GM18909 (cell line): ENCODE measurements around the gene FCHO2.

Source experiments
- ATAC-seq: cut with Tn5 transposase; IDR thresholded peaks from one replicate; pipeline ENCODE4 v1.9.1; 2021; ENCODE audit warnings: mild to moderate bottlenecking; ENCODE audit not compliant: unreplicated experiment, poor library complexity

The FCHO2 gene

GRCh38 chr5:73103870-73104299 lies 148.0 kb downstream of the FCHO2 start:
- no peak for ATAC-seq

- ATAC-seq, result no peak
These were observed 148.5 kb downstream of the FCHO2 start for GRCh38 chr5:73104326-73104725.

GRCh38 chr5:73106335-73106734 lies 150.5 kb downstream of the FCHO2 start:
- ATAC-seq, result no peak

GRCh38 chr5:73110190-73110589 lies 154.3 kb downstream of the FCHO2 start:
- ATAC-seq, result no peak

GRCh38 chr5:73111536-73111935 lies 155.7 kb downstream of the FCHO2 start:
- no peak for ATAC-seq

- ATAC-seq, result no peak
These were observed 156.5 kb downstream of the FCHO2 start for GRCh38 chr5:73112359-73112758.

- ATAC-seq, result no peak
These were observed 158.3 kb downstream of the FCHO2 start for GRCh38 chr5:73114044-73114688.

GRCh38 chr5:73115399-73116051 lies 159.7 kb downstream of the FCHO2 start:
- ATAC-seq, result no peak

GRCh38 chr5:73116506-73116905 lies 160.7 kb downstream of the FCHO2 start:
- no peak for ATAC-seq

GRCh38 chr5:73117088-73117740 lies 161.4 kb downstream of the FCHO2 start:
- ATAC-seq, result no peak

- no peak for ATAC-seq
These were observed 162.6 kb downstream of the FCHO2 start for GRCh38 chr5:73118391-73118973.

- no peak for ATAC-seq
These were observed 163.8 kb downstream of the FCHO2 start for GRCh38 chr5:73119451-73120157.

GRCh38 chr5:73120222-73121118 lies 164.6 kb downstream of the FCHO2 start, which contains the start of gene TMEM171:
TMEM171 (plus strand) TSS chr5:73120575; CDS start chr5:73123374, 2,799 bp downstream.
- ATAC-seq, result no peak

- no peak for ATAC-seq
These were observed 165.2 kb downstream of the FCHO2 start for GRCh38 chr5:73121119-73121463.

GRCh38 chr5:73122875-73123810 lies 167.3 kb downstream of the FCHO2 start:
- no peak for ATAC-seq

- no peak for ATAC-seq
These were observed 169.4 kb downstream of the FCHO2 start for GRCh38 chr5:73125289-73125688.

- ATAC-seq, result no peak
These were observed 170.5 kb downstream of the FCHO2 start for GRCh38 chr5:73126381-73126780.

GRCh38 chr5:73126957-73127356 lies 171.1 kb downstream of the FCHO2 start:
- ATAC-seq, result no peak

GRCh38 chr5:73129143-73129542 lies 173.3 kb downstream of the FCHO2 start:
- ATAC-seq, result no peak
